Endothelial cell (in vitro differentiated cells): Measurements from ENCODE around the gene FRG2C. TPM values are rescaled to one million over a fixed set of nuclear protein-coding genes. Genes with fewer than 3 reads are reported as not detected.
A peak's percentile ranks its signal among the peaks of the same experiment; 100 is the strongest.
"Not testable (repeated sequence)": the region's sequence is repeated elsewhere in the genome, so short reads cannot be mapped to it uniquely, and the experiment has no call there.

Experiments
- DNase-seq: peaks from one replicate; pipeline ENCODE4 v3.0.0; 2021; ENCODE audit warnings: low spot score
- H3K27ac Mint-ChIP-seq: one replicate; pipeline ENCODE4 v1.8.0; 2021; ENCODE audit warnings: mixed read lengths, inconsistent platforms; ENCODE audit not compliant: unreplicated experiment
- H3K27me3 Mint-ChIP-seq: one replicate; pipeline ENCODE4 v1.8.0; 2021; ENCODE audit warnings: mild to moderate bottlenecking, moderate library complexity, mixed read lengths, inconsistent platforms; ENCODE audit not compliant: unreplicated experiment
- H3K36me3 Mint-ChIP-seq: one replicate; pipeline ENCODE4 v1.8.0; 2021; ENCODE audit warnings: mild to moderate bottlenecking, low read depth, mixed read lengths, inconsistent platforms; ENCODE audit not compliant: unreplicated experiment
- H3K4me1 Mint-ChIP-seq: one replicate; pipeline ENCODE4 v1.8.0; 2021; ENCODE audit warnings: mild to moderate bottlenecking, mixed read lengths, inconsistent platforms; ENCODE audit not compliant: unreplicated experiment
- H3K4me3 Mint-ChIP-seq: one replicate; pipeline ENCODE4 v1.8.0; 2021; ENCODE audit warnings: mild to moderate bottlenecking, mixed read lengths, inconsistent platforms; ENCODE audit not compliant: unreplicated experiment
- H3K9me3 Mint-ChIP-seq: one replicate; pipeline ENCODE4 v1.8.0; 2021; ENCODE audit warnings: mixed read lengths, inconsistent platforms; ENCODE audit not compliant: unreplicated experiment
- total RNA-seq: library from RNA; stranded (reverse); fragmentation: NEBNext Ultra II Directional; extraction: Animal tissue kit (Norgen Biotek cat#: 25700); gene quantifications from one replicate; pipeline ENCODE4 v1.2.1, GENCODE V29; 2021; ENCODE audit not compliant: unreplicated experiment
- TF ChIP-seq, protein P1 (sequence below): fragments of 200-600 bp; sonication (generic); IDR thresholded peaks from one replicate; pipeline ENCODE4 v1.5.0; 2021; ENCODE audit warnings: antibody characterized with exemption; ENCODE audit not compliant: unreplicated experiment

The FRG2C gene
- total RNA-seq, 1 donor from 2014 or later: not detected

GRCh38 chr3:75643031-75643800, 20.9 kb upstream of the FRG2C start:
- TF ChIP-seq, protein P1, sequence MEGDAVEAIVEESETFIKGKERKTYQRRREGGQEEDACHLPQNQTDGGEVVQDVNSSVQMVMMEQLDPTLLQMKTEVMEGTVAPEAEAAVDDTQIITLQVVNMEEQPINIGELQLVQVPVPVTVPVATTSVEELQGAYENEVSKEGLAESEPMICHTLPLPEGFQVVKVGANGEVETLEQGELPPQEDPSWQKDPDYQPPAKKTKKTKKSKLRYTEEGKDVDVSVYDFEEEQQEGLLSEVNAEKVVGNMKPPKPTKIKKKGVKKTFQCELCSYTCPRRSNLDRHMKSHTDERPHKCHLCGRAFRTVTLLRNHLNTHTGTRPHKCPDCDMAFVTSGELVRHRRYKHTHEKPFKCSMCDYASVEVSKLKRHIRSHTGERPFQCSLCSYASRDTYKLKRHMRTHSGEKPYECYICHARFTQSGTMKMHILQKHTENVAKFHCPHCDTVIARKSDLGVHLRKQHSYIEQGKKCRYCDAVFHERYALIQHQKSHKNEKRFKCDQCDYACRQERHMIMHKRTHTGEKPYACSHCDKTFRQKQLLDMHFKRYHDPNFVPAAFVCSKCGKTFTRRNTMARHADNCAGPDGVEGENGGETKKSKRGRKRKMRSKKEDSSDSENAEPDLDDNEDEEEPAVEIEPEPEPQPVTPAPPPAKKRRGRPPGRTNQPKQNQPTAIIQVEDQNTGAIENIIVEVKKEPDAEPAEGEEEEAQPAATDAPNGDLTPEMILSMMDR: peak; percentile 75
- H3K9me3 Mint-ChIP-seq, H3K27me3 Mint-ChIP-seq, H3K36me3 Mint-ChIP-seq, H3K27ac Mint-ChIP-seq, H3K4me1 Mint-ChIP-seq, DNase-seq: not testable (repeated sequence)
- H3K4me3 Mint-ChIP-seq: peak overlapping the region; percentile 37

GRCh38 chr3:75645548-75645947, 18.6 kb upstream of the FRG2C start:
- not testable (repeated sequence) for H3K9me3 Mint-ChIP-seq, H3K36me3 Mint-ChIP-seq, H3K27ac Mint-ChIP-seq, H3K27me3 Mint-ChIP-seq, H3K4me3 Mint-ChIP-seq, H3K4me1 Mint-ChIP-seq, DNase-seq

DNA sequence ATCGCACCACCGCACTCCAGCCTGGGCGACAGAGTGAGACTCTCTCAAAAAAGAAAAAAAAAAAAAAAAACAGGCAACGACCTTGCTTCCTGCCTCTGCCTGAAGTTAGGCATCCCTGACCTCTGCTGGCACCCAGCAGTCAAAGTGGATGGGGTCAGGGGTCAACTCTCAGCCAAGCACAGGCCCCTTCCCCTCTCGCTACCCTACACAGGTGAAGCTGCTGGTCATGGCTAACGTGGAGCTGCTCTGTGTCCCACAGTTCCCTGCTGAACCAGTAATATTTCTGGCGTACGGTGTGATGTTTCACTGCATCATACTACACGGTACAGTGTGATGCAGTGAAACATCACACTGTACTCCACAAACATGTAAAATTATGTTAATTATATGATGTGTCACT, 13.9 kb upstream of the FRG2C start:
- no peaks in the 10 kb centered on the region for H3K4me1 Mint-ChIP-seq
- no peaks in the 10 kb centered on the region for H3K27me3 Mint-ChIP-seq
- no peak overlapping the region for H3K4me3 Mint-ChIP-seq
- TF ChIP-seq, protein P1: no peak
- H3K36me3 Mint-ChIP-seq: no peaks in the 10 kb centered on the region
- DNase-seq: no peak
- no peaks in the 10 kb centered on the region for H3K9me3 Mint-ChIP-seq
- H3K27ac Mint-ChIP-seq: no peak overlapping the region

DNA sequence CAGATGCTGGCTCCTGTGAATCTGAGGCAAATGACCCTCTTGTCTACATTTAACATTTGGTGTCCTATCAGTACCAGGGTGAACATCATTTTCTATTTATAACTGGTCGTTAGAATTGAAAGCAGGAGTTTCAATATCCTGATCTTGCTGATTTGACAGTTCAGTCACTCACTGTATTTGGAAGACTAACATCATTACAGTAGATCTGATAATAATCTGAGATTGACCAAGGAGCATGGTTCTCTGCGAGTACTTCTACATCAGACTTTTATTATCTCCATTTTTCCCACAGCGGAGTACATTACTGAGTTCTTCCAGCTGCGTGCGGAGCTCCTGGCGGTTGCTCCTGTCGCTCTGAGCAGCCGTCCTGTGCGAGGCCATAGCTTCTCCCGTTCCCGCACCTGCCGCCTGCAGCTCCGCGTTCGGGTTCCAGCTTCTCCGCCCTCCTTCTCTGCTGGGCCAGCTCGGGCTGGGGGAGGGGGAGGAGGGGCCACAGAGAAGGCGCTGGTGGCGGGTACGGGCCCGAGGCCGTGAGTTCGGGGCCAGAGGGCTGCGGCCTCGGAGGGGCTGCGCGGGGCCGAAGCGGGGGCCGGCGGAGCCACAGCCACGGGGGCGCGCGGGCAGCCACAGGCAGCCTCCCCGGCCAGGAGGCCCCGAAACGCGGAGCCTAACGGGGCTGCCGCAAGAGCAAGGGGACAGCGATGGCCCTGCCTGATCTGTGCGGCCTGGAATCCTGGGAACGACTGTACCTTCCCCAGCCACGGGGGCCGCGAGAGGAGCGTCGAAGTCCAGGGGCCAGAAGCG, 8.8 kb upstream of the FRG2C start:
- H3K27ac Mint-ChIP-seq, H3K9me3 Mint-ChIP-seq, H3K4me3 Mint-ChIP-seq, H3K4me1 Mint-ChIP-seq, H3K27me3 Mint-ChIP-seq, H3K36me3 Mint-ChIP-seq: not testable (repeated sequence)
- DNase-seq: peak; percentile 26

DNA sequence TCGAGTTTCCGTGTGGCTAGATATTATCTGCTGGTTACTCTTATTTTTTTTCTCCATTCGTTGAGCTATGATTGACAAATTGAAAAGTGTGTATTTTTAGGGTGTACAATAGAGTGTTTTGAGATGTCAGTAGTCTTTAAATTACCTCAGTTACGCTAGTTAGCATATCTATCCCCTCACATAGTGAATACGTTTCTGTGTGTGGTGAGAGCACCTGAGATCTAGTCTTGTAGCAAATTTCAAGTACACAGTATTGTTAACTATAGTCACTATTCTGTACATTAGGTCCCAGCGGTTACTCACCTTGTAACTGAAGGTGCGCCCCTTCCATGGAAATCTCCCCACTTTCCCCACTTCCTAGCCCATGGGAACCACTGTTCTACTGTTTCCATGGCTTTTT, 8.2 kb upstream of the FRG2C start:
- H3K27ac Mint-ChIP-seq, H3K36me3 Mint-ChIP-seq, H3K4me1 Mint-ChIP-seq, H3K9me3 Mint-ChIP-seq, H3K27me3 Mint-ChIP-seq, DNase-seq: not testable (repeated sequence)
- H3K4me3 Mint-ChIP-seq: peak overlapping the region; percentile 53

GRCh38 chr3:75658411-75659107, 5.6 kb upstream of the FRG2C start:
- TF ChIP-seq, protein P1: peak; percentile 54
- H3K36me3 Mint-ChIP-seq, H3K4me1 Mint-ChIP-seq, H3K27me3 Mint-ChIP-seq, H3K27ac Mint-ChIP-seq, H3K9me3 Mint-ChIP-seq: not testable (repeated sequence)
- H3K4me3 Mint-ChIP-seq: peak overlapping the region; percentile 88
- peak; percentile 65 for DNase-seq
